Activated naive CD4-positive, alpha-beta T cell treated with anti-CD3 and anti-CD28 coated beads, Interleukin-2, amount 10 ng/mL, durations not matched to agents 7 days and 5 days (primary cell): ENCODE results near the gene LRCH1.
"Not testable (repeated sequence)": the region's sequence is repeated elsewhere in the genome, so short reads cannot be mapped to it uniquely, and the experiment has no call there.

Experiments
- CTCF ChIA-PET: fragments of 350-600 bp; sonication (Branson Sonifier 250); formaldehyde crosslinking; loops from one replicate; lab custom pipeline; 2021; ENCODE audit warnings: antibody characterized with exemption; lab: Charles Lee
- DNase-seq: peaks from one replicate; pipeline ENCODE4 v3.0.0-alpha.2; 2020
- H3K27ac Mint-ChIP-seq: one replicate; pipeline ENCODE4 v1.8.0; 2021; ENCODE audit warnings: mild to moderate bottlenecking, moderate library complexity, mixed read lengths
- H3K27me3 Mint-ChIP-seq: one replicate; pipeline ENCODE4 v1.8.0; 2021; ENCODE audit warnings: mild to moderate bottlenecking, mixed read lengths
- H3K36me3 Mint-ChIP-seq: one replicate; pipeline ENCODE4 v1.8.0; 2021; ENCODE audit warnings: mixed read lengths
- H3K4me1 Mint-ChIP-seq: one replicate; pipeline ENCODE4 v1.8.0; 2021; ENCODE audit warnings: mixed read lengths
- H3K4me3 Mint-ChIP-seq: one replicate; pipeline ENCODE4 v1.8.0; 2021; ENCODE audit warnings: mild to moderate bottlenecking, moderate library complexity, mixed read lengths
- H3K9me3 Mint-ChIP-seq: one replicate; pipeline ENCODE4 v1.8.0; 2021; ENCODE audit warnings: mixed read lengths

The LRCH1 gene

GRCh38 chr13:46745062-46745461 lies 192.1 kb downstream of the LRCH1 start:
- Mint-ChIP-seq H3K4me3 (no peak overlapping the region), H3K4me1 (peaks cover 3% of the 10 kb centered on the region), H3K9me3 (no peaks in the 10 kb centered on the region), H3K36me3 (peaks cover 38% of the 10 kb centered on the region), H3K27me3 (no peaks in the 10 kb centered on the region), H3K27ac (no peak overlapping the region)
- CTCF ChIA-PET = interaction anchor here (0.6 kb wide), 1 partner anchor 251 kb away, joined by 3 read pairs; no protein-coding TSS in a partner anchor
- no peak for DNase-seq

DNA sequence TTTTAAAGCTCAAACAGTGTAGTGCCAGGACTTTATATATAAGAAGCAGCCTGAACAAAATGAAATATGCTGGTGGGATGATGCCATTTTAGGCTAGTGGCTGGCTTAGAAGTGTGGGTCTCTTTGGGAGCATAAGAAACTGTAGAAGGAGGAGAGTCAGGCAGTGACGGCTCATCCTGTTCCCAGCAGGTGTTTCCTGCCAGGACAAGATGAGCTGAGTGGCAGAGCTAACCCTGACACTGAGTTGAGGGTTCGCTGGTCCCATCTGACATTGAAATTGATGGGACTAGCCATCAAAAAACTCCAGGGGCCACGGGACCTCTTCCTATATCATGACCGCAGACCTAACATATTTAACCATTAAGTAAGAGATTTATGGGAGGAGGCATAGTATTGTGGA lies 192.7 kb downstream of the LRCH1 start:
- no peaks in the 10 kb centered on the region for H3K9me3 Mint-ChIP-seq
- no peak for DNase-seq
- H3K27me3 Mint-ChIP-seq = no peaks in the 10 kb centered on the region
- H3K36me3 Mint-ChIP-seq = peaks cover 43% of the 10 kb centered on the region
- H3K27ac Mint-ChIP-seq = no peak overlapping the region
- CTCF ChIA-PET = no interaction called here
- H3K4me3 Mint-ChIP-seq = no peak overlapping the region
- H3K4me1 Mint-ChIP-seq = peaks cover 9% of the 10 kb centered on the region

DNA sequence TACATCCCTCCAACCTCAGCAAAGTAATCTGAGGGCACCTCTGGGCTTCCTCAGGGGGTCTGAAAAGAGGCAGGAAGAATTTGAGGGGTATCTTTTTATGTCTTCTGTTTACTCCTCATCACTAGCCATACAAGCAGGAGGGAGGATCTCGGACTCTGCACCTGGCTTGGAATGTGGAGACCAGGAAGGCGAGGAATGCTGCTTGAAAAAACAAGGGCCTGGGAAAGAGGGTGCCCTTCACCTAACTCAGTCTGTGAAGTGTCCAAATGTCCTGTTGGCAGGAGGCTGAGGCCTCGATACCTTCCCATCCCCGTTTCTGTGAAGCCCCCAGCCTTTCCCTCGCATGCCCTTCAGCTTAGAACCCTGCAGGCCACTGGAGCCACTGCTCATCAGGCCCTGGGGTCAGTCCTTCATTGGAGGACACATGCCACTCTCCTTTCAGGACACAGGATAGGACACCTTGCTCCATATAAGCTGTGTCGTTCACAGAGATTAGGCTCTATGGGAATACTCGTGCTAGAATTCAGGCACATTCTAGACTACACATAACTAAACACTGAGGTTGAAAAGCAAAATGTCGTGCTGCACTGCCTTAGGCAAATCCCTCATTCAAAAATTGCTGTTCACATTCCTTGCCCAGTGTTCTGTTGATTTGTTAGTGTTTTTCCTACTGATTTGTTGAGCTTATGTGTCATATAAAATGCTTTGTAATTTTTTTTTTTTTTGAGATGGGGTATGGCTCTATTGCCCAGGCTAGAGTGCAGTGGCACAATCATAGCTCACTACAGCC lies 194.3 kb downstream of the LRCH1 start:
- Mint-ChIP-seq H3K27me3 (no peaks in the 10 kb centered on the region), H3K36me3 (peaks cover 45% of the 10 kb centered on the region)
- CTCF ChIA-PET = interaction anchor here (0.7 kb wide), 1 partner anchor 18 kb away, joined by 3 read pairs; no protein-coding TSS in a partner anchor

GRCh38 chr13:46748300-46748699 lies 195.3 kb downstream of the LRCH1 start:
- peaks cover 50% of the 10 kb centered on the region for H3K36me3 Mint-ChIP-seq
- DNase-seq = no peak
- no peak overlapping the region for H3K27ac Mint-ChIP-seq
- CTCF ChIA-PET = interaction anchor here (0.7 kb wide), 1 partner anchor 19 kb away, joined by 3 read pairs; no protein-coding TSS in a partner anchor
- no peaks in the 10 kb centered on the region for H3K9me3 Mint-ChIP-seq
- no peak overlapping the region for H3K4me3 Mint-ChIP-seq
- no peaks in the 10 kb centered on the region for H3K27me3 Mint-ChIP-seq
- peaks cover 31% of the 10 kb centered on the region for H3K4me1 Mint-ChIP-seq

More for the DNA sequence above, 194.3 kb downstream of the LRCH1 start:
- no peak for DNase-seq
- H3K27ac Mint-ChIP-seq = no peak overlapping the region
- H3K4me1 Mint-ChIP-seq = peaks cover 23% of the 10 kb centered on the region
- no peaks in the 10 kb centered on the region for H3K9me3 Mint-ChIP-seq
- no peak overlapping the region for H3K4me3 Mint-ChIP-seq

GRCh38 chr13:46749951-46750350 lies 197.0 kb downstream of the LRCH1 start:
- Mint-ChIP-seq H3K4me3 (no peak overlapping the region), H3K4me1 (peaks cover 36% of the 10 kb centered on the region), H3K27me3 (no peaks in the 10 kb centered on the region), H3K27ac (peak overlapping the region; percentile 39), H3K9me3 (no peaks in the 10 kb centered on the region), H3K36me3 (peaks cover 54% of the 10 kb centered on the region)
- no peak for DNase-seq
- CTCF ChIA-PET = interaction anchor here (0.7 to 1.1 kb wide), 2 partner anchors 198 to 256 kb away, joined by 3 to 5 read pairs; no protein-coding TSS in a partner anchor

DNA sequence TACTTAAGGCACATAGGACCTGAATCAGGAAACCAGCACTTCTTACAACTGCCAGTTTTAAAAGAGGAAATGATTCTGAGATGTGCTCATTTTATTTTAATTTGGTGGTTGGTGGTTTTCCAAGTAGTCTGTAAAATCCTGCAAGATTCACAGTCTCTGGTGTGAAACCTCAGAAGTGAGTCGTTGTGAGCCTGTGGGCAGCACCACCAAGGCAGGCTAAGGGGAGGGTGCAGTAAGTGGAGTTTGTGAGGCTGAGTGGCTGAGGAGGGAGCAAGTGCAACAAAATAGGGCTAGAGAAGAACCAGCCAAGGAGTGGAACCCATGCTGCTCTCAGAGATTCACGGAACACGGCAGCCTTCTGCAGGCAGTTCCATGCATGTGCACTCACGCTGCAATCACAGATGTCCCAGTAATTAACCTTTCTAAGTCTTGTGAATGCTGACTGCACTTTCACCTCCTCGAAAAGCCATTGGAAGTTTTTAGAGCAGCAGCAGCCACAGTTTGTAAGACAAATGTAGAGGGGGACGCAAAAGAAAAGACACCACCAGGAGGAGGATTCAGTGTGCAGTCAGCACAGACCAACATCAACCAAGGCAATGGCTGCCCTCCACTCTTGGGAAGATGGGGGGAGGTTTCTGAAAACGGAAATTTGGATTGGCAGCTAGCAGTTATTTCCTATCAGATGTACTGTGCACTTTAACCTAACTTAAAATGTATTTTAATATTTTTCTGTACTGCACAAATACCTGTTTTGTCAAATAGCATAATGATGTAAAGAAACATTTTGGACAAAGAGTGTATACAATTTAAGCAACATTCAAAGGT lies 199.1 kb downstream of the LRCH1 start:
- H3K36me3 Mint-ChIP-seq = peaks cover 42% of the 10 kb centered on the region
- CTCF ChIA-PET = interaction anchor here (1.0 to 4.0 kb wide), 4 partner anchors 11 to 258 kb away, joined by 3 to 15 read pairs (median 4); no protein-coding TSS in a partner anchor
- H3K4me1 Mint-ChIP-seq = peaks cover 36% of the 10 kb centered on the region
- H3K9me3 Mint-ChIP-seq = no peaks in the 10 kb centered on the region
- peak overlapping the region; percentile 3 for H3K4me3 Mint-ChIP-seq
- H3K27me3 Mint-ChIP-seq = no peaks in the 10 kb centered on the region
- DNase-seq = peak; percentile 69
- peak overlapping the region; percentile 85 for H3K27ac Mint-ChIP-seq

DNA sequence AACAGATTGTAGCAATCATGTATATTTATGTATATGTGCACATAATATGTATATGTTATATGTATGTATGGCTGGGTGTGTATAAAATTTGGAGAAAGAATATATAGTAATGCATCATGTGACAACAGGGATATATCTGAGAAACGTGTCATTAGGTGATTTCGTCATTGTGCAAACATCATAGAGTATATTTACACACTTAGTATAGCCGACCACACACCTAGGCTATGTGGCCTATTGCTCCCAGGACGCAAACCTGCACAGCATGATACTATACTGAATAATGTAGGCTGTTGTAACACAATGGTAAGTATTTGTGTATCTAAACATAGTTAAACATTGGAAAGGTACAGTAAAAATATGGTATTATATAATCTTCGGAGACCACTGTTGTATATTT lies 200.2 kb downstream of the LRCH1 start:
- peaks cover 4% of the 10 kb centered on the region for H3K27me3 Mint-ChIP-seq
- CTCF ChIA-PET = interaction anchor here (4.0 kb wide), 1 partner anchor 201 kb away, joined by 15 read pairs; no protein-coding TSS in a partner anchor
- peaks cover 36% of the 10 kb centered on the region for H3K4me1 Mint-ChIP-seq
- DNase-seq = no peak
- no peaks in the 10 kb centered on the region for H3K9me3 Mint-ChIP-seq
- H3K4me3 Mint-ChIP-seq = no peak overlapping the region
- H3K27ac Mint-ChIP-seq = no peak overlapping the region
- H3K36me3 Mint-ChIP-seq = peaks cover 39% of the 10 kb centered on the region

DNA sequence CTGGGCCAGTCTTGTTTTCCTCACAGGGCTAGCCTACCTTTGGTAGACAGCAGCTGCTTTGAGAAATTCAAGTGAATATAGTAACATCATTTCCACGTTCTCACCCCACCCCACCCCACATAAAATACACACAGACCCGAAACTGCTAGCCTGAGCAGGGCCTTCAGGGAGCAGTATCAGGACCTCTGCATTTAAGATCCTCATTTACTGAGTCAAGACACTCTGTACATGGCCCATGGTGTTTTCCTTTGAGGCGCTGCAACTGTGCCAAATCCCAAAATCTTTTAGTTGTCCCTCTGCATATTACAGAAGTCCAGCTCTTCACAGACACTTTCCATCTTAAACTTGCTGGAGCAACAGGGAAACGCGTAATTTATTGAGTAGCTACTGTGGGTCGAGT lies 200.9 kb downstream of the LRCH1 start:
- H3K27me3 Mint-ChIP-seq = peaks cover 4% of the 10 kb centered on the region
- no peak overlapping the region for H3K27ac Mint-ChIP-seq

DNA sequence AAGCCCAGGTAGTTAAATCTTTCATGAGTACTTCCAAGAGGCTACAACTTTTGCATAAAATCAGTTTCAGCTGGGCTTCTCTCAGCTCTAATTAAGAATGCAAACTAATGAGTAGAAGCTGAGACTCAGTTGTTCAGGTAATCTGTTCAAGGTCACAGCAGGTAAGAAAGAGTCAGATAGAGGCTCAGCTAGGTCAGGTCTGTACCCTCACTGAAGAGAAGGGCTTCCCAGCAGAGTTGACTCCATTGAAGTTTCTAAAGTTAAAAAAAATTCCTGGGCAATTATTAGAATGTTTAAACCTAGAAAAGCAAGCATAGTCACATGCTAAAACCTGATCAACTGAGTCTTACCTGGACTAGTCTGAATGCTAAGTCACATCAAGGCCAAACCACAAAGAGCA lies 201.8 kb downstream of the LRCH1 start:
- peaks cover 34% of the 10 kb centered on the region for H3K4me1 Mint-ChIP-seq
- no peaks in the 10 kb centered on the region for H3K9me3 Mint-ChIP-seq
- H3K36me3 Mint-ChIP-seq = peaks cover 29% of the 10 kb centered on the region
- DNase-seq = no peak
- CTCF ChIA-PET = interaction anchor here (4.0 kb wide), 1 partner anchor 203 kb away, joined by 15 read pairs; no protein-coding TSS in a partner anchor
- H3K4me3 Mint-ChIP-seq = no peak overlapping the region
- H3K27ac Mint-ChIP-seq = no peak overlapping the region
- peaks cover 4% of the 10 kb centered on the region for H3K27me3 Mint-ChIP-seq

More for the DNA sequence above, 200.9 kb downstream of the LRCH1 start:
- DNase-seq = no peak
- Mint-ChIP-seq H3K4me3 (no peak overlapping the region), H3K36me3 (peaks cover 34% of the 10 kb centered on the region), H3K4me1 (peaks cover 36% of the 10 kb centered on the region), H3K9me3 (no peaks in the 10 kb centered on the region)
- CTCF ChIA-PET = interaction anchor here (0.8 to 4.0 kb wide), 2 partner anchors 199 to 202 kb away, joined by 3 to 15 read pairs; no protein-coding TSS in a partner anchor

GRCh38 chr13:46755508-46755907 lies 202.5 kb downstream of the LRCH1 start:
- H3K4me1 Mint-ChIP-seq = peaks cover 29% of the 10 kb centered on the region
- H3K4me3 Mint-ChIP-seq, DNase-seq: not testable (repeated sequence)

DNA sequence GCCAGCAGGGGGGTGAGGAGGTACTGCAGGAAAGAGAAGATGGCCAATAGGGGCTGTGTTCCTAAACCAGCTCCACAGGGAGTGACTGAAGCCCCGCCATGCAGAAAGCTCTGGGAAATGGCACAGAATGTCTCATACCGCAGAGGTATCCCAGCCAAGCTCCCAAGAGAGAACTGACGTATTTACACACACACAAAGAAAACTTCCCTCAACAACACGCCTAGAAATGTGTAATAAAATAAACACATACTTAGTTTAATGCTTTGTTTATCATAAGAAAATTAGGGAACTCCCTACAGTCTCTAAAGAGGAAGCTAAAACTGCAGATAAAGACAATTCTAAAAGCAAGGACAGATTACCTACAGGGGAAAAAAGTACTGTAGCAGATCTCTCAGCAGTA lies 204.0 kb downstream of the LRCH1 start:
- no peak overlapping the region for H3K27ac Mint-ChIP-seq
- peaks cover 4% of the 10 kb centered on the region for H3K27me3 Mint-ChIP-seq
- peaks cover 16% of the 10 kb centered on the region for H3K36me3 Mint-ChIP-seq
- DNase-seq = no peak
- no peaks in the 10 kb centered on the region for H3K9me3 Mint-ChIP-seq
- no peak overlapping the region for H3K4me3 Mint-ChIP-seq
- peaks cover 16% of the 10 kb centered on the region for H3K4me1 Mint-ChIP-seq
- CTCF ChIA-PET = interaction anchor here (1.1 kb wide), 1 partner anchor 42 kb away, joined by 3 read pairs; no protein-coding TSS in a partner anchor

More at GRCh38 chr13:46755508-46755907, 202.5 kb downstream of the LRCH1 start:
- H3K36me3 Mint-ChIP-seq = peaks cover 25% of the 10 kb centered on the region
- CTCF ChIA-PET, H3K9me3 Mint-ChIP-seq, H3K27me3 Mint-ChIP-seq, H3K27ac Mint-ChIP-seq: not testable (repeated sequence)

- no peak for DNase-seq
- CTCF ChIA-PET = interaction anchor here (1.1 kb wide), 1 partner anchor 42 kb away, joined by 3 read pairs; no protein-coding TSS in a partner anchor
- Mint-ChIP-seq H3K27ac (no peak overlapping the region), H3K4me1 (peaks cover 10% of the 10 kb centered on the region), H3K4me3 (no peak overlapping the region), H3K9me3 (no peaks in the 10 kb centered on the region), H3K27me3 (peaks cover 4% of the 10 kb centered on the region), H3K36me3 (peaks cover 13% of the 10 kb centered on the region)
These were observed 204.7 kb downstream of the LRCH1 start for GRCh38 chr13:46757640-46758039.

GRCh38 chr13:46759846-46760245 lies 206.9 kb downstream of the LRCH1 start:
- DNase-seq = no peak
- Mint-ChIP-seq H3K4me3 (no peak overlapping the region), H3K4me1 (no peaks in the 10 kb centered on the region), H3K27ac (no peak overlapping the region), H3K27me3 (peaks cover 4% of the 10 kb centered on the region), H3K36me3 (no peaks in the 10 kb centered on the region), H3K9me3 (no peaks in the 10 kb centered on the region)
- CTCF ChIA-PET = no interaction called here

GRCh38 chr13:46761174-46761573 lies 208.2 kb downstream of the LRCH1 start:
- Mint-ChIP-seq H3K4me3 (no peak overlapping the region), H3K4me1 (no peaks in the 10 kb centered on the region), H3K9me3 (no peaks in the 10 kb centered on the region), H3K27ac (no peak overlapping the region), H3K36me3 (no peaks in the 10 kb centered on the region), H3K27me3 (peaks cover 4% of the 10 kb centered on the region)
- DNase-seq = no peak
- CTCF ChIA-PET = no interaction called here
